HEK293T (cell line): ENCODE results near the gene MECP2.

Experiments
- ARNT ChIP-seq: fragments of 450-650 bp; IDR thresholded peaks from 2 replicates; pipeline ENCODE4 v1.6.1; 2017; ENCODE audit warnings: mild to moderate bottlenecking
- BHLHE40 ChIP-seq: fragments of 450-650 bp; IDR thresholded peaks from 2 replicates; pipeline ENCODE4 v1.6.1; 2016; ENCODE audit warnings: mild to moderate bottlenecking, moderate library complexity, borderline replicate concordance
- CTBP1 ChIP-seq: fragments of 450-650 bp; IDR thresholded peaks from 2 replicates; pipeline ENCODE4 v1.6.1; 2016; ENCODE audit warnings: borderline replicate concordance
- FOXK2 ChIP-seq: fragments of 450-650 bp; IDR thresholded peaks from 2 replicates; pipeline ENCODE4 v1.6.1; 2016; ENCODE audit warnings: mild to moderate bottlenecking
- FOXM1 ChIP-seq: fragments of 450-650 bp; IDR thresholded peaks from 2 replicates; pipeline ENCODE4 v1.6.1; 2017; ENCODE audit warnings: mild to moderate bottlenecking, borderline replicate concordance
- HDGF ChIP-seq: fragments of 450-650 bp; IDR thresholded peaks from 2 replicates; pipeline ENCODE4 v1.6.1; 2017; ENCODE audit warnings: antibody characterized with exemption, borderline replicate concordance
- L3MBTL2 ChIP-seq: fragments of 450-650 bp; conservative IDR thresholded peaks from 2 replicates; pipeline ENCODE4 v1.6.1; 2016; ENCODE audit warnings: mild to moderate bottlenecking
- LEF1 ChIP-seq: fragments of 450-650 bp; IDR thresholded peaks from 2 replicates; pipeline ENCODE4 v1.6.1; 2017; ENCODE audit warnings: mild to moderate bottlenecking, borderline replicate concordance
- NFRKB ChIP-seq: fragments of 450-650 bp; IDR thresholded peaks from 2 replicates; pipeline ENCODE4 v1.6.1; 2016; ENCODE audit warnings: mild to moderate bottlenecking, moderate library complexity
- SUZ12 ChIP-seq: fragments of 450-650 bp; IDR thresholded peaks from 2 replicates; pipeline ENCODE4 v1.6.1; 2016; ENCODE audit warnings: mild to moderate bottlenecking
- TARDBP ChIP-seq: fragments of 450-650 bp; IDR thresholded peaks from 2 replicates; pipeline ENCODE4 v1.6.1; 2016
- ZNF384 ChIP-seq: fragments of 450-650 bp; IDR thresholded peaks from 2 replicates; pipeline ENCODE4 v1.6.1; 2016
- TF ChIP-seq, protein P1 (sequence below): fragments of 450-650 bp; IDR thresholded peaks from 2 replicates; pipeline ENCODE4 v1.6.1; 2016

DNA sequence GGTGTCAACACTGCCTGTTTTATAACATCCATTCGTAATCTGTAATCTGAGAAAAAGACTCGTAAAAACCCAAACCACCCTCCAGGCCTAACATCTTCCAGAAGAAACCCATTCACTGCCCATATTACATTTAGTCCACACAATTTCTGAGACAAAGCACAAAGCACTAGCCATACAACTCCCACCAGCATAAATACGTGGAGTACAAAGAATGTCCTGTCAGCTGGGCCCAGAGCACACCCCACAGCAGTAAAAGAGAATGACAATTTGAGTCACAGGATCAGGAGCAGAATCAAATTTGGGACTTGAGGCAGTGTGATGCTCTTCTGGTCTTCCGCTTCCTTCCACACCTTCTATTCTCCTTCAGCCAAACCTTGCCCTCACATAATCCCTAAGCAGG, 6.8 kb downstream of the MECP2 start:
- TF ChIP-seq ARNT: no peak
- no peak for TF ChIP-seq NFRKB
- TF ChIP-seq ZNF384: no peak
- no peak for TF ChIP-seq SUZ12
- no peak for TF ChIP-seq L3MBTL2
- no peak for TF ChIP-seq HDGF
- TF ChIP-seq FOXK2: no peak
- TF ChIP-seq TARDBP: no peak
- no peak for TF ChIP-seq FOXM1
- TF ChIP-seq CTBP1: no peak
- TF ChIP-seq LEF1: no peak
- TF ChIP-seq, protein P1, sequence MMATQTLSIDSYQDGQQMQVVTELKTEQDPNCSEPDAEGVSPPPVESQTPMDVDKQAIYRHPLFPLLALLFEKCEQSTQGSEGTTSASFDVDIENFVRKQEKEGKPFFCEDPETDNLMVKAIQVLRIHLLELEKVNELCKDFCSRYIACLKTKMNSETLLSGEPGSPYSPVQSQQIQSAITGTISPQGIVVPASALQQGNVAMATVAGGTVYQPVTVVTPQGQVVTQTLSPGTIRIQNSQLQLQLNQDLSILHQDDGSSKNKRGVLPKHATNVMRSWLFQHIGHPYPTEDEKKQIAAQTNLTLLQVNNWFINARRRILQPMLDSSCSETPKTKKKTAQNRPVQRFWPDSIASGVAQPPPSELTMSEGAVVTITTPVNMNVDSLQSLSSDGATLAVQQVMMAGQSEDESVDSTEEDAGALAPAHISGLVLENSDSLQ: no peak
- no peak for TF ChIP-seq BHLHE40
